Stimulated activated CD4-positive, alpha-beta T cell treated with anti-CD3 and anti-CD28 coated beads, Interleukin-12 subunit alpha, Interleukin-12 subunit beta, amount 100 ng/mL, for 48 hours (primary cell): Measurements from ENCODE around the gene C1orf146.
"Not testable (repeated sequence)": the region's sequence is repeated elsewhere in the genome, so short reads cannot be mapped to it uniquely, and the experiment has no call there.

Experiments
- DNase-seq, 3 donors: peaks; one replicate each; pipeline ENCODE4 v3.0.0-alpha.2; 2020; ENCODE audit warnings: low read depth in 2 of 3, low spot score in 1 of 3

Gene C1orf146

DNA sequence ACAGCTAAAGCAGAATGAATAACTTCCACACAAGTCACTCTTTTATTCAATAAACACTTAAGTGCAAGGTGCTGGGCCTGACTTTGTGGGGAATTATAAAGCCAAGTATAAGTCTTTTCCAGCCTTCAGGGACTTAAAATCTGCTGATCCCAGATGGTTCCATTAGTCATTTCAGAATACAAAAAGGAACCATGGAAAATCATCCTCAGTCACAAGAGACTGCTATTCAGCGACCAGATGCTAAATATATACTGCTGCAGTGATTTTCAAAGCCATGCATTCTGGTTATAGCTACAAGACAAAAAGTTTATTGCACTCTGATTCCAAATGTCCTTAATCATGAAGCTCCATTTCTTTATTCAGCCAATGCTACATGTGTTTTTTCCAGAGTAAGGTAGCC, 55.3 kb downstream of the C1orf146 start:
- no peak for DNase-seq

DNA sequence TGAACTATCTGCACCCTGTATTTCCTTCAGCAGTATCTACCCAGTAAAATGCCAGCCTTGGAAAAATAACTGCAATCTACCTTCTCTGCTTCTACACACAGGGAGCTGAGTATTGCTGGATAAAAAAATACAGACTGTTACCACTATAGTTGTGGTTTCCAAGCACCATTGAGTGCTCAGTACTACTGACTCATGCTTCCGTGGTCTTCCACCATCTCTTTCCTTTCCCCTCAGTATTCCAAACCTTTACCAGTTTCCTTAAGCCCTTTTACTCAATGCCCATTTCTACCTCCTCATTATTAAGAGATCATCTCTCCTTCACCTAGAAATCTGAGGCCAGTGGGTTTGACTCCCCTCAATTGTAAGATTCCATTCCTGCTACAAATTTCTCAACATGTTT, 57.2 kb downstream of the C1orf146 start:
- no peak for DNase-seq

GRCh38 chr1:92276082-92276481, 58.4 kb downstream of the C1orf146 start:
- no peak for DNase-seq

- no peak for DNase-seq
These were observed 59.5 kb downstream of the C1orf146 start for GRCh38 chr1:92277105-92277723.

DNA sequence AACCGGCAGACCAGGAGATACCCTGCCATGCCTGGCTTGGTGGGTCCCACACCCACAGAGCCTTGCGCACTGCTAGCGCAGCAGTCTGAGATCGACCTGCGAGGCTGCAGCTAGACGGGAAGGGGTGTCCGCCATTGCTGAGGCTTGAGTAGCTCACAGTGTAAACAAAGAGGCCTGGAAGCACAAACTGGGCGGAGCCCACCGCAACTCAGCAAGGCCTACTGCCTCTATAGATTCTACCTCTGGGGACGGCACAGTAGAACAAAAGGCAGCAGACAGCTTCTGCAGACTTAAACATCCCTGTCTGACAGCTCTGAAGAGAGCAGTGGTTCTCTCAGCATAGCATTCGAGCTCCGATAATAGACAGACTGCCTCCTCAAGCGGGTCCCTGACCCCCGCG, 62.1 kb downstream of the C1orf146 start:
- not testable (repeated sequence) for DNase-seq

- DNase-seq: not testable (repeated sequence)
These were observed 63.7 kb downstream of the C1orf146 start for GRCh38 chr1:92281411-92281810.

GRCh38 chr1:92291372-92291999, 73.8 kb downstream of the C1orf146 start:
- DNase-seq: peak in 1 of 3 donors; percentile 12
